GM18508 (cell line): Measurements from ENCODE around the gene BCKDHA.
"Not testable (repeated sequence)": the region's sequence is repeated elsewhere in the genome, so short reads cannot be mapped to it uniquely, and the experiment has no call there.

Experiments
- ATAC-seq: cut with Tn5 transposase; IDR thresholded peaks from one replicate; pipeline ENCODE4 v1.9.1; 2021; ENCODE audit warnings: moderate number of reproducible peaks; ENCODE audit not compliant: insufficient read depth, unreplicated experiment

The BCKDHA gene

DNA sequence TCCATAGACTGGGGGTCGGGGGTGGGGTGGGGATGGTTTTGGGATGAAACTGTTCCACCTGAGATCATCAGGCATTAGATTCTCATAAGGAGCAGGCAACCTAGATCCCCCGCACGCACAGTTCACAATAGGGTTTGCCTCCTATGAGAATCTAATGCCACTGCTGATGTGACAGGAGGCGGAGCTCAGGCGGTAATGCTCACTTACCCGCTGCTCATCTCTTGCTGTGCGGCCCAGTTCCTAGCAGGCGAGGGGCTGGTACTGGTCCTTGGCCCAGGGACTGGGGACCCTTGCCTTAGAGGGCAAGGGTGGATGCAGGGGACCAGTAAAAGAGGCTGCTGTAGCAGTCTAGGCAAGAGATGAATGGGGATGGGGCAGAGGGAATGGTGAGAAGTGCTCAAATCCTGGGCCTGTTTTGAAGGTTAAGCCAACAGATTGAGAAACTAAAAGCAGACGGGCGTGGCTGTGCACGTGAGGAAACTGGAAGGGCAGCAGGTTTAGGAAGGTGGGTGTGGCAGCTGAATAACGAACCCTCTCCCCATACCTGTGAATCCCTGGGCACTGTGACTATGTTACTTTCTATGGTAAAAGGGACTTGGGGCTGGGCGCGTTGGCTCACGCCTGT, 43.8 kb downstream of the BCKDHA start:
- ATAC-seq, result no peak

DNA sequence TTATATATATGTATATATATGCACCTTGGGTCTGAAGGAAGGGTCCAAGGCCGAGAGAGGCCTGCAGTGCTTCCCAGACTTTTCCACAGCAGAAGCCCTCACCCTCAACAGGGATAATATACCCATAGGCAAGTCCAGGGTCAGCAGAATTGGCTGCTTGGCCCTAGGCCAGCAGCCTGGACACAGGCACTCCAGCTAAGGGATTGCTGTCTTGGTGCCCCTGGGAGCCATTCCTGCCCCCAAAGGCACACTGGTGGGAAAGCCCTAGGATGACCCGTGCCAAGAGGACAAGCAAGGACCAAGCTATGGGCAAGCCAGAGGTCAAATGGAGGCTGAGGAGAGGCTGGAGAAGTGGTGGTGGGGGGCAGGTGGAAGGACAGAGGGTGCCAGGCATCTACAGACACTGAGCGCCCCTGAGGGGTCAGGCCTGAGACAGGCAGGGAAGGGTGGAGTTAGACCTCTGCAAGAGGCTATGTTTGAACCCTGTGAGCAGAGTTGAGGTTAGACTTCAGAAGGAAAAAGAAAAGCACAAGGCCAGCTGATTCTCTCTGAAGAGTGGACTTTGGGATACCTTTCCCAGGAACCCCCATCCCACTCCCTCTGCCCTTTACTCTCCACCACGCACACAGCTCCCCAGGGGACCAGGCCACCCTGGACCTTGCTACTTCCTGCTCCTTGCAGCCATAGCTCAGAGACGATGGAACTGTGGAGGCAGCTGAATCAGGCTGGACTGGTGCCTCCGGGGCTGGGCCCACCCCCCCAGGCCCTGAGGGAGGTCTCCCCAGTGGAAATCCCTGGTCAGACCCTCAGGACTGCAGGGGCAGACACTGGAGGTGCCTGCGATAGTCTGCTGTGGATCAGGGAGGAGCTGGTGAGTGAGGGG, 45.1 kb downstream of the BCKDHA start, which contains the start of gene ERICH4:
TSS of gene ERICH4 (plus strand) at position 684 of the 883 bp plus-strand sequence. CDS start at position 698, 14 bp downstream.
- no peak for ATAC-seq

DNA sequence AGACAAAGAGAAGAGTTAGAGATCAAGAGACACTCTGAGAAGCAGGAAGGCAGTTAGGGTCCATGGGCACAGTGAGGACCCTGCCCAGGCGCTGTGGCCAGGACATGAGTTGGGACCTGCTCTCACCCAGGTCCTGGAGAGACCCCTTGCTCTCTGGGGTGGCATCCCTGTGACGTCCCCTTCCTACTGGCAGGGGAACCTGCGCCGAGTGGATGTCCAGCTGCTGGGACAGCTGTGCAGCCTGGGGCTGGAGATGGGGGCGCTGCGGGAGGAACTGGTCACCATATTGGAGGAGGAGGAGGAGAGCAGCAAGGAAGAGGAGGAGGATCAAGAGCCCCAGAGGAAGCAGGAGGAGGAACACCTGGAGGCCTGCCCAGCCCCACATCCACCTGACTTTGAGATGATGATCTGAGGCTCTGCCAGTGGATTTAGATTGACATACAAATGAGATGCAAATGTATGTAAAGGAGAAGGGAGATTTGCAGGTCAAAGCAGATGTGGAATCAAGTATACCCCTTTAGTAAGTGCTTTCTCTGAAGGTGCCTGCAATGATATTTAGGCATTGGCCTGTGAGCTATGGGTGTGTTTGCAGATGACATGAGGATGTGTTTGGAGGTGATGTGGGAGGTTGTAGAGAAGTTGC, 46.3 kb downstream of the BCKDHA start:
- ATAC-seq, result no peak

DNA sequence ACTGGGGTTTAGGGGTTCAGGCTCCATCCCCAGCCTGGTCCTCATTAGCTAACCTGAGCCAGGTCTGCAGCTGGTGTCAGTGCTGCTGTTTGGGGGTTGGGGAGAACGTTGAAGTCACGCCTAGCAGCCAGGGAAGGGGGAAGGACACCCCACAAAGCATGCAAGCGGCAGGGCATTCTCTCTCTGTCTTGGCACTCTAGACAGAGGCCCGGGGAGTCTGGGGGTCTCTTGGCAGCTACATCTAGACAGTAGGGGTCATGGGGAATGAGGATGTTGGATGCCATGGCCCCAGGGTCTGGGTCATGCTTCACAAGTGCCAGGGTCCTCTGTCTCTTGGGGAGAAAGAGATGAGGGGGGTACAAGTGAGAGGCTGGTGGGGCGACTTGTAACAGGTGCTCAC, 48.0 kb downstream of the BCKDHA start:
- no peak for ATAC-seq

DNA sequence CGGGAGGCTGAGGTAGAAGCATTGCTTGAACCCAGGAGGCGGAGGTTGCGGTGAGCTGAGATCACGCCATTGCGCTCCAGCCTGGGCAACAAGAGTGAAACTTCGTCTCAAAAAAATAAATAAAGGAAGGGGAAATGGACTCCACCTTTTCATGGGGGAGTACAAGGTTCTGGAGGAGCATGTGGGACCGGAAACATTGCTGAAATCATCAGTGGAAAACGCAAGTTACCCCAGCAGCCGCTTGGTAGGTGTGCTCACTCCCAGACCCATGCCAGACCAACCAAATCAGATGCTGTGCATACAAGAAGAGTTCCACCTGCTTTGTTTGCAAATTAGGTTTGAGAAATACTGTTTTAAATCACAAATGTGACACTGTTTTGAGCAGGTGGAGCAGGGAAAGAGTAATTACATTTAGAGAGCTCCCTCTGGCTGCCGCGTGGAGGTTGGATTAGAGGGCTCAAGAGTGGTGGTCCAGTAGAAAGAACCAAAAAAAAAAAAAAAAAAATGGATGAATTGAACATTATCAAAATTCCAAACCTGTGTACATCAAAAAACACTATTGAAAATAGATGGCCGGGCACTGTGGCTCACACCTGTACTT, 50.2 kb downstream of the BCKDHA start:
- no peak for ATAC-seq

DNA sequence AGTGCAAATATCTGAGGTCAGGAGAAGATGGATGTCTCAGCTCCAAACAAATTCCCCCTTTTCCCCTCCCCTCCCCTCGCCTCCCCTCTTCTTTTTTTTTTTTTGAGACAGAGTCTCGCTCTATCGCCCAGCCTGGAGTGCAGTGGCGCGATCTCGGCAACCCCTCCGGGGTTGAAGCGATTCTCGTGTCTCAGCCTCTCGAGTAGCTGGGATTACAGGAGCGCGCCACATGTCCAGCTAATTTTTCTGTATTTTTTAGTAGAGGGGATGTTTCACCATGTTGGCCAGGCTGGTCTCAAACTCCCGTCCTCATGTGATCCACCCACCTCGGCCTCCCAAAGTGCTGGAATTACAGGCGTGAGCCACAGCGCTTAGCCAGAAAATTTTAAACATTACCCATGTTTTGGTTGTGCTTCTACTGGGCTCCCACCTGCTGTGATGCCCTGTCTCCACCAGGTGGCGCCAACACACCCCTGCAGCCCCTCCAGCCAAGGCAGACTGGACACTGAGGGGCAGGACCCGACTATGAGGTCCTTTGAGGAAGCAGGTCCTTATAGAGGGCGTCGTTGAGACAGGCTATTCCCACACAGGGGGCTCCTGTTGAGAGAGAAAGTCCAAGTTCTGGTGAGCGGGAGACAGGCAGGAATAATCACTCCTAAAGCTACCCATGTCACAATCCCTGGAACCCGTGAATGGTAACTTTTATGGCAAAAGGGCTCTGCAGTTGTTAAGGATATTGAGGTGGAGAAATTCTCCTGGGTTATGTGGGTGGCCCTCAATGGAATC, 51.7 kb downstream of the BCKDHA start:
- no peak for ATAC-seq

DNA sequence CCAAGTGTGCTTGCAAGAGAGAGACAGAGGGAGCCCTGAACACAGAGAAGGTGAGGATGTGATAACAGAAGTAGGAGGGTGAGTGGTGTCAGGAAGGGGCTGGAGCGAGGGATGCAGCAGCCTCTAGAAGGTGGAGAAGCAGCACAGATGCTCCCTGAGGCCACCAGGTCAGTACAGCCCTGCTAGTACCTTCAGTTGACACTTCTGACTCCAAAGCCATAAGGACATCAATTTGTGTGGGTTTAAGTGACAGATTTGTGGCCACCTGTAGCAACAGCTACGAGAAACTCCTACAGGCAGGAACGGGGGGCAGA, 52.2 kb downstream of the BCKDHA start:
- ATAC-seq, result no peak

DNA sequence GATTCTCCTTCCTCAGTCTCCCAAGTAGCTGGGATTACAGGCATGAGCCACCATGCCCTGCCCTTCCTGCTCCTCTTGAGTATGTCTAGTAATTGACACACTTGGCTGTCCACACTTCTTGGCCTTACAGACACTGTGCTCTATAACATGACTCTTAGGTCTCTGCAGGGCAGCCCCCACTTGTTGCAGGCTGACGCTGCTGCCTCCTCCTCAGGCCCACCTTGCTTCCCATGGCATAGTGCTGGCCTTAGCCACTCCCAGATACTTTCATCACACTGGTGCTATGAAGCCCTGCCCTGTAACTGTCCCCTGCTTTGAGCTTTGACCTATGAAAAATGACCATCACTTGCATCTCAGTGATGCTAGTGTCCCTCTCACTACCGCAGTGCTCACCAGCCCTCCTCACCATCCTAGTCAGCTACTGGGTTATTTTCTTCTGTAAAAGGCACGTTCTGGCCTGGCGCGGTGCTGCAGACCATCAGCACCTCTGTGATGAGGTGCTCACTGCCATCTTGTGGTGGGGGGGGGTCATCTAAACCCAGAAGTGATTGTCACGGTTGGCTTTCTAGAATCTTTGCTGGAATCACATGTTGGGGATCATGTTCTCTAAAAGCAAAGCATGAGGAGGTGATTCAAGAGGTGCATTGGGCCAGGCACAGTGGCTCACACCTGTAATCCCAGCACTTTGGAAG, 55.1 kb downstream of the BCKDHA start:
- no peak for ATAC-seq

DNA sequence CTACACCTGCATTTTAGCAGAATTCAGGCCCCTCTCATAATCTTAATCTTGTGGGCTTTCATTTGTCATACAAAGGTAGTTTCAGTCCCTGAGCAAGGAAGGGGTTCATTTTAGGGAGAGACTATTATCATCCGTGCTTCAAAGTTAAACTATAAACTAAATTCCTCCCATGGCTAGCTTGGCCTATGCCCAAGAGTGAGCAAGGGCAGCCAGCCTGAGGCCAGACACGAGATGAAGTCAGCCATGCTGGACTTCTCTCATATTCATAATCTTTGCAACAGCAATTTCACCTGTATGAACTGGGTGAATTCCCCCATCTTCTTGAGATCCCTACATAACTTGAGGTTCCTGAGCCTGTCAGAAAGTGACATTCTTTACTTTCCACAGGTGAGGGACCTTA, 58.3 kb downstream of the BCKDHA start:
- ATAC-seq, result no peak

DNA sequence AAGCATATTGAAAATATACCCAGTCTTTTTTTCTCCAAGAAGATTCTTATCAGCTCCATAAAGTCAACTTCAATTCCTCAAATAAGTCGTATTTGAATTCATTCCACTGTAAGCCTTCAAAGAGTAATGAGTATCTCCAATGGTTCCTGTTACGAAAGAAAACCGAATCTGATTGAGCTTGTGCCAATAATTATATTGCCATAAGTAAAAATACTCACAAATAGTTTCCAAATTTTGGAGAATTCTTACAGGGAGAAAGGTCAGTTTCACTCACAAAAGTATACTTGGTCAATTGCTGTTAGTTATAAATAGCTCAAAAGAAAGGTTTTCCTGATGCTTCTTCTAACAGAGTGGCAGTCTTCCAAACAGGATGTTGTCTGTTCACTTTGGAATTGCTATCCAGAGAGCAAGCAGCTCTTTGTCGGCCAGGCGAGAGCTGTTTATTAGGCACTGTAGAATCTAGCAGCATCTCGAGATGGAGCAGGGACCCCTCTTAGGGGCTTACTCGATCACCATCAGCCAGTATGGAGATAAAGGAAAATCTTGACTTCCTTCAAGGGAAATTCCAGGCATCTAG, 58.8 kb downstream of the BCKDHA start:
- no peak for ATAC-seq

DNA sequence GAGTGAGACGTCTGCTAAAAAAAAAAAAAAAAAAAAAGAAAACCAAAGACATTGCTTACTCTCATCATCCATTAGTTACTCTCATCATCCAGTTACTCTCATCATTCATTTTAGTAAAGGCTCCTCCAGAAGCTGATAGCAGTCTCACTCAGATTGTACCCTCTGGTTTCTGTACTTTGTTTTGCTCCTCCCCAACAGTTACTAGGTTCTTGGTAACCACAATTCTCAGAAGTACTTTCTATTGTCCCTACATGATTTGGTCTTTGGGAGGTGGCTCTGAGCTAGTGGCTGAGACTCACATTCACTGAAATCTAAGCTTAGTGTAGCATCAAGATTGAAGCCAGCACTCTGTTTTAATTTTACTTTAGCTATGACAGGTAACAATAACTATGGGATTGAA, 59.6 kb downstream of the BCKDHA start:
- peak; percentile 72 for ATAC-seq

DNA sequence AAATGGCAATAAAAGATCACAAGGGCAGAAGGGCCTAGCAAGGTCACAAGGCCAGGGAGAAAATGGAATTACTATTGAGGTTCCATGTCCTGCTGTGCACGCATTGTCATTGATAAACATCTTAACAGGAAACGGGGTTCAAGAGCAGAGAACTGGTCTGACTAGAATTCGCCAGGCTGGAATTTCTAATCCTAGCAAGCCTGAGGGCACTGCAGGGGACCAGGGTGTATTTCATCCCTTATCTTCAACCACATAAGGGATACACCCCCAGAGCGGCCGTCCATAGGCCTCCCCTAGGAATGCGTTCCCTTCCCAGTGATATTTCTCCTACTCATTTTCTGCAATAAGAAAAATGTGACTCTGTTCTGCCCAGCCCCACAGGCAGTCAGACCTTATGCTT, 64.9 kb downstream of the BCKDHA start:
- ATAC-seq, result no peak

DNA sequence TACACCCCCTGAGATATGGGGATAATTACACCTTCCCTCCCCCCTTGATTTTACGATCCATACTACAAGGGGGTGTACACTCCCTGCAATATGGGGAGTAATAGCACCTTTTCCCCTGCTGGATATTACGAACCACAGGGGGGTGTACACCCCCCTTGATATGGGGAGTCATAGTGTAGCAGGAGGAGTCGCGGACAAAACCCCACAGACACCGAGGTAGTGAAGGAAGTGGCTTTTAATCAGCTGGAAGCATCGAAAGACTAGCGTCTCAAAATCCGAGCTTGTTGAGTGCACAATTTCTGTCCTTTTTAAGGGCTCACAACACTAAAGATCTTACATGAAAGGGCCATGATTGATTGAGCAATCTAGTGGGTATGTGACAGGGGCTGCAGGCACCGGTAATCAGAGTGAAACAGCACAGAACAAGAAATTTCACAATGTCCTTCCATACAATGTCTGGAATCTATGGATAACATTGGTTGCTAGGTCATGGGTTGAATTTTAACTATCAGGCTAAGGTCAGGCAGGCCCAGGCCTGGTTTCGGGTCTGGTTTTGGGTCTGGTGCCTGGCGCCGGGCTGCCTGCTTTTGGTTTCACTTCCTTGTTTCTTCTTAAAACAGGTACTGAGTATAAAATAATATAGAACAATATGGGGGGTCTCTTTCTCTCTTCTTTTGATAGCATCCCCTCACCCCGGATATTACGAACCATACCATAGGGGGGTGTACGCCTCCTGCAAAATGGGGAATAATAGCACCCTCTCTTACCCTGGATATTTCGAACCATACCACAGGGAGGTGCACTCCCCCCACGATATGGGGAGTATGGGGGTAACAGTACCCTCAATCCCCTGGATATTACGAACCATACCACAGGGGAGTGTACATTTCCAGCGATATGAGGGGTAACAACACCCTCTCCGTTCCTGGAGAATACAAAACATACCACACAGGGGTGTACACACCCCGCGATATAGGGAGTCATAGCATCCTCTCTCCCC, 65.9 kb downstream of the BCKDHA start:
- not testable (repeated sequence) for ATAC-seq
